Calu3 (cell line): Measurements from ENCODE around the gene C14orf39. TPM values are rescaled to one million over a fixed set of nuclear protein-coding genes. Genes with fewer than 3 reads are reported as not detected.

ENCODE experiments used
- BruUV-seq: library from RNA; stranded (reverse); fragments of 400-500 nt; replicated peaks from 2 replicates; lab custom pipeline; 2021; lab: Mats Ljungman, UMichigan
- CTCF ChIA-PET: fragments of 300-600 bp; sonication (Branson Sonifier 250); formaldehyde crosslinking; loops from one replicate; lab custom pipeline; 2022; ENCODE audit warnings: antibody characterized with exemption; lab: Charles Lee
- DNase-seq: peaks from one replicate; pipeline ENCODE4 v3.0.0; 2022
- H3K27ac Mint-ChIP-seq: one replicate; pipeline ENCODE4 v1.8.0; 2022; ENCODE audit warnings: mixed read lengths; ENCODE audit not compliant: unreplicated experiment
- H3K27me3 Mint-ChIP-seq: one replicate; pipeline ENCODE4 v1.8.0; 2022; ENCODE audit warnings: mixed read lengths; ENCODE audit not compliant: unreplicated experiment
- H3K36me3 Mint-ChIP-seq: one replicate; pipeline ENCODE4 v1.8.0; 2022; ENCODE audit warnings: mild to moderate bottlenecking, moderate library complexity, mixed read lengths; ENCODE audit not compliant: insufficient read depth, unreplicated experiment
- H3K4me1 Mint-ChIP-seq: one replicate; pipeline ENCODE4 v1.8.0; 2022; ENCODE audit warnings: mild to moderate bottlenecking, low read depth, mixed read lengths; ENCODE audit not compliant: unreplicated experiment
- H3K4me3 Mint-ChIP-seq: one replicate; pipeline ENCODE4 v1.8.0; 2022; ENCODE audit warnings: mild to moderate bottlenecking, low read depth, moderate library complexity, mixed read lengths; ENCODE audit not compliant: unreplicated experiment
- H3K9me3 Mint-ChIP-seq: one replicate; pipeline ENCODE4 v1.8.0; 2022; ENCODE audit warnings: low read depth, mixed read lengths; ENCODE audit not compliant: unreplicated experiment
- intact Hi-C: fragments of 100-400 bp; cut with micrococcal nuclease; formaldehyde crosslinking; loops from one replicate; pipeline ENCODE4 v1.10.0; 2022; ENCODE audit not compliant: unreplicated experiment
- total RNA-seq: library from RNA; stranded (reverse); gene quantifications from 2 replicates; pipeline ENCODE4 v1.2.3, GENCODE V29; 2022
- TF ChIP-seq, protein P1 (sequence below): fragments of 200-600 bp; IDR thresholded peaks from one replicate; pipeline ENCODE4 v1.8.0; 2022; ENCODE audit warnings: antibody characterized with exemption; ENCODE audit not compliant: unreplicated experiment

C14orf39 gene
- total RNA-seq, 1 experiment from 2014 or later, result not detected

DNA sequence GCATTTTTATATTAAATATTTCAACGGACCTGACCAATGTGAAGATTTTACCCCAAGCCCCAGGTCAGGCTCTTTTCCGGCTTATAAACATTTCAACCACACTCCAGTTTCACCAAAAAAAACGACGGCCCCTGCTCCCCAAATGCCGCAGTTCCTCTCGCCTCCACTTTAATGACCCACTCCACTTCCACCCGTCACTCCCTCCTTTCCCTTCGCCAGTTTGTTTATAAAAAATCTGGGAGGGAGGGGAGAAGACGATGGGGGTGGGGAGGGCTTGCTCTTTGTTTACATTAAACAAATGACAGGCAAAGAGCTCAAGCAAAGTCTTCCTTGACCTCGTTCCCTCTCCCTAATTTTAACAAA is 28.5 kb upstream of the C14orf39 start:
- intact Hi-C loops, result no loop called here
- CTCF ChIA-PET, result no interaction called here
- Mint-ChIP-seq H3K9me3 (no peaks in the 10 kb centered on the region), H3K36me3 (peaks cover 13% of the 10 kb centered on the region), H3K4me1 (no peaks in the 10 kb centered on the region), H3K4me3 (peak overlapping the region; percentile 74), H3K27ac (no peak overlapping the region), H3K27me3 (peaks cover 51% of the 10 kb centered on the region)
- TF ChIP-seq, protein P1, sequence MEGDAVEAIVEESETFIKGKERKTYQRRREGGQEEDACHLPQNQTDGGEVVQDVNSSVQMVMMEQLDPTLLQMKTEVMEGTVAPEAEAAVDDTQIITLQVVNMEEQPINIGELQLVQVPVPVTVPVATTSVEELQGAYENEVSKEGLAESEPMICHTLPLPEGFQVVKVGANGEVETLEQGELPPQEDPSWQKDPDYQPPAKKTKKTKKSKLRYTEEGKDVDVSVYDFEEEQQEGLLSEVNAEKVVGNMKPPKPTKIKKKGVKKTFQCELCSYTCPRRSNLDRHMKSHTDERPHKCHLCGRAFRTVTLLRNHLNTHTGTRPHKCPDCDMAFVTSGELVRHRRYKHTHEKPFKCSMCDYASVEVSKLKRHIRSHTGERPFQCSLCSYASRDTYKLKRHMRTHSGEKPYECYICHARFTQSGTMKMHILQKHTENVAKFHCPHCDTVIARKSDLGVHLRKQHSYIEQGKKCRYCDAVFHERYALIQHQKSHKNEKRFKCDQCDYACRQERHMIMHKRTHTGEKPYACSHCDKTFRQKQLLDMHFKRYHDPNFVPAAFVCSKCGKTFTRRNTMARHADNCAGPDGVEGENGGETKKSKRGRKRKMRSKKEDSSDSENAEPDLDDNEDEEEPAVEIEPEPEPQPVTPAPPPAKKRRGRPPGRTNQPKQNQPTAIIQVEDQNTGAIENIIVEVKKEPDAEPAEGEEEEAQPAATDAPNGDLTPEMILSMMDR, result no peak
- no peak for DNase-seq
- BruUV-seq, result no TSS peak

DNA sequence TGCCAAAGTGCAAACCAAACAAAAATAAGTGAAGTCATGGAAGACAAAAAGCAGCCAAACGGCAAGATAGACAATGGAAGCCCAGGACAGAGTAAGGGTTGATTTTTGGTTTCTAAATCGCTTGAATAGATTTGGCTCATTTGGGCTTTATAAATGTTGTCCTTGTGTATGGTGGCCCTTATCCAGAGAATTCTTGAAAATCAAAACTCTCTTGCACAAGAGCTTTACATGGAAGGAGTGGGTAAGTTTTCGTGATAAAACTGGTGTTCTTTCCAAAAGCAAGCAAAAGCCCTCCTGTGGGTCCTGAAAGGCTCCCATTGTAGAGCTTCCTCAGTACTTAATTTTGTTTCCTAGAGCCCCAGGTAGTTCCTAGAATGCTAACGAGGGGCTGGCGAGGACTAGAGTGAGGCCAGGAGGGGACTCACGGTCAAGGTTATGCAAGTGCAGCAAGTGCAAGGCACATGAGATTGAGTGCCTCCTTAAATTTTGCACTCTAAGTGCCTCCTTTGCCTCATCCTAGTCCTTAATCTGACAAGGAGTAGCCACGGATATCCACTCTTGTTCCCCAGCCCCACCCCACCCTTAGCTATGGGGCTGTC is 27.2 kb upstream of the C14orf39 start:
- Mint-ChIP-seq H3K4me1 (no peaks in the 10 kb centered on the region), H3K27ac (no peak overlapping the region), H3K27me3 (peaks cover 52% of the 10 kb centered on the region), H3K36me3 (peaks cover 13% of the 10 kb centered on the region), H3K9me3 (no peaks in the 10 kb centered on the region), H3K4me3 (no peak overlapping the region)
- no TSS peak for BruUV-seq
- TF ChIP-seq, protein P1, result no peak
- no peak for DNase-seq
- CTCF ChIA-PET, result interaction anchor here (0.6 to 1.1 kb wide), 2 partner anchors 163 to 186 kb away, joined by 3 to 5 read pairs; no protein-coding TSS in a partner anchor
- intact Hi-C loops, result no loop called here

DNA sequence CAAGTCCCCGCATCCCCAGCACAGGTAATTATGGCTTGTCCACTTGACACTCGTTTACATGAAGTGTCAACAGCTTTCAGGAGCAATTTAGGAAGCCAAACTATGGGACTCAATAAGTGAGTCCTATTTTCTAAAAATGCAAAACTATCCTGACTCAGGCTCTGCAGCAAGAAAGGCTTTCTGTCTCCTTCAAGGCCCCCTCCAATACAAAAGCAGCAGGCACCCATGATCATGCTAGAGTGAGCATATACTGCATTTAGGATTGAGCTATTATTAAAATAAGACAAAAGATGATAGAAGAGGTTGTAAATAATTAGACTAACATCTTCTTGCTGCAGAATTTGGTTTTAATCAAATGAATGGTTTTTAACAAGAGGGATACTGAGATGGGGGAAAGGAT is 26.3 kb upstream of the C14orf39 start:
- TF ChIP-seq, protein P1, result no peak
- Mint-ChIP-seq H3K4me1 (no peaks in the 10 kb centered on the region), H3K36me3 (peaks cover 13% of the 10 kb centered on the region), H3K4me3 (no peak overlapping the region), H3K27me3 (peaks cover 59% of the 10 kb centered on the region), H3K9me3 (no peaks in the 10 kb centered on the region), H3K27ac (no peak overlapping the region)
- CTCF ChIA-PET, result interaction anchor here (1.1 kb wide), 1 partner anchor 162 kb away, joined by 3 read pairs; no protein-coding TSS in a partner anchor
- intact Hi-C loops, result no loop called here
- no peak for DNase-seq
- BruUV-seq, result no TSS peak

DNA sequence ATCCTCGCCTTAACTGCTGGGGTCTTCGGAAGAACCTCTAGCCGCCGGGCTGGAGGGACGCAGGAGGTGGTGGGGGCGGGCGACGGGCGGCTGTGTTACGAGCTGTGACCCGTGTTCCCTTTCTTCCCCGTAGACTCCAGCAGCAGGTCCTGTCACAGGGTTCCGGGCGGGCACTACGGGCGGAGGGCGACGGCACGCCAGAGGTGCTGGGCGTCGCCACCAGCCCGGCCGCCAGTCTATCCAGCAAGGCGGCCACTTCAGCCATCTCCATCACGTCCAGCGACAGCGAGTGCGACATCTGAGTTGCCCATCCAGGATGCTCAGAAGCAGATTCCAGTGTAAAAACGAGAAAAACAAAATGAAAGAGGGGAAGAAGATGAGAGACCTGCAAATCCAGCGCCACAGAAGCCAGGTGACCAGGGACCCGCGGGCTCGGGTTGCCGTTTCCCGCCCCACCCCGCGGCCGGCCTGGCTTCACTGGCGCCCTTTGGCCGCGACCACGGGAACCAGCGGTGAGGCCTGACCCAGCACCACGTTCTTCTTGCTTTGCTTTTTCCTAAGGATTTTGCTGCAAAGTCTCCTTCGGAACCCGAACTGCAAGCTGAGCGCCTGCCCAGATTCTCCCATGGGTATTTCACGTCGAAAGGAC is 25.2 kb upstream of the C14orf39 start:
- no peak for DNase-seq
- TF ChIP-seq, protein P1, result no peak
- no peaks in the 10 kb centered on the region for H3K9me3 Mint-ChIP-seq
- H3K27ac Mint-ChIP-seq, result no peak overlapping the region
- H3K36me3 Mint-ChIP-seq, result peaks cover 9% of the 10 kb centered on the region
- no TSS peak for BruUV-seq
- no peak overlapping the region for H3K4me3 Mint-ChIP-seq
- CTCF ChIA-PET, result no interaction called here
- H3K4me1 Mint-ChIP-seq, result no peaks in the 10 kb centered on the region
- peaks cover 49% of the 10 kb centered on the region for H3K27me3 Mint-ChIP-seq
- intact Hi-C loops, result no loop called here
